K562 (cell line): ENCODE data around the gene TMIGD3. TPM values are rescaled to one million over a fixed set of nuclear protein-coding genes. Genes with fewer than 3 reads are reported as not detected.

Experiments
- ATAC-seq: fragments of 200-7000 bp; cut with Tn5 transposase; 3 replicates; pipeline ENCODE4 v1.9.1; 2020; ENCODE audit warnings: moderate library complexity
- BruUV-seq: library from RNA; stranded (reverse); fragments of 400-500 nt; replicated peaks from 2 replicates; lab custom pipeline; 2021; lab: Mats Ljungman, UMichigan
- CTCF ChIA-PET: fragments of 300-600 bp; formaldehyde crosslinking; extraction: SDS; loops from one replicate; lab custom pipeline; 2021; ENCODE audit warnings: low intra/inter-chr PET ratio; lab: Yijun Ruan, JAX
- POLR2A ChIA-PET: fragments of 300-600, 350-650 bp; sonication (Branson Sonifier 250); formaldehyde crosslinking; extraction: SDS; loops from one replicate; lab custom pipeline; 2021; ENCODE audit warnings: antibody characterized with exemption, inconsistent platforms; lab: Yijun Ruan, JAX
- DNase-seq, 4 experiments: peaks; one replicate each; pipeline versions ENCODE4 v3.0.0 to v3.0.0-alpha.2; 2011 to 2018; ENCODE audit warnings: low spot score in 3 of 4, mixed read lengths in 3 of 4; ENCODE audit errors: extremely low read depth in 1 of 4
- FAIRE-seq: peaks from 2 replicates; lab custom pipeline; 2011; peaks lifted over from hg19 to GRCh38; lab: Jason Lieb, UNC
- H2AFZ ChIP-seq: 2 replicates; pipeline ENCODE4 v1.6.0; 2011; ENCODE audit warnings: low read depth, low read length, control low read depth, inconsistent platforms
- H3K27ac ChIP-seq: fragments of 200-600 bp; 3 replicates; pipeline ENCODE4 v1.8.0; 2011; ENCODE audit warnings: low read depth, mild to moderate bottlenecking, control low read depth, inconsistent platforms, low read length, moderate library complexity, mixed read lengths; ENCODE audit errors: extremely low read depth
- H3K27me3 ChIP-seq, 2 experiments: fragments of 300-600 bp in 1 of 2; 2 replicates in 1 of 2; 3 replicates in 1 of 2; pipeline versions ENCODE4 v1.6.0 to v1.8.0; 2011; ENCODE audit warnings: inconsistent platforms in 2 of 2, low read length in 2 of 2, mild to moderate bottlenecking in 1 of 2, mixed read lengths in 1 of 2, moderate library complexity in 1 of 2; ENCODE audit not compliant: control insufficient read depth in 2 of 2, insufficient read depth in 2 of 2
- H3K36me3 ChIP-seq: fragments of 300-600 bp; 3 replicates; pipeline ENCODE4 v1.8.0; 2011; ENCODE audit warnings: mild to moderate bottlenecking, low read length, inconsistent platforms; ENCODE audit not compliant: control insufficient read depth, insufficient read depth
- H3K4me1 ChIP-seq, 2 experiments: fragments of 200-600 bp in 1 of 2; replicated peaks in 1 of 2; 2 replicates in 1 of 2; 3 replicates in 1 of 2; pipeline versions ENCODE4 v1.5.1 to v1.8.0; 2011; ENCODE audit warnings: inconsistent platforms in 2 of 2, low read length in 2 of 2, mild to moderate bottlenecking in 1 of 2, mixed read lengths in 1 of 2, moderate library complexity in 1 of 2; ENCODE audit not compliant: control insufficient read depth in 2 of 2, insufficient read depth in 2 of 2
- H3K4me2 ChIP-seq: 2 replicates; pipeline ENCODE4 v1.6.1; 2011; ENCODE audit warnings: low read length, control low read depth, inconsistent platforms, mixed read lengths; ENCODE audit not compliant: insufficient read depth
- H3K4me3 ChIP-seq: fragments of 200-600 bp; sonication (generic), shearing (Covaris generic); 2 replicates; pipeline ENCODE4 v1.5.1; 2016; ENCODE audit warnings: control low read depth, inconsistent platforms
- H3K79me2 ChIP-seq: fragments of 200-600 bp; 3 replicates; pipeline ENCODE4 v1.8.0; 2011; ENCODE audit warnings: low read length, inconsistent platforms; ENCODE audit not compliant: control insufficient read depth, insufficient read depth
- H3K9ac ChIP-seq, 2 experiments: 2 replicates each; pipeline versions ENCODE4 v1.6.0 to v1.6.1; 2011; ENCODE audit warnings: low read depth in 2 of 2, low read length in 2 of 2, control low read depth in 1 of 2, inconsistent platforms in 1 of 2, mild to moderate bottlenecking in 1 of 2, mixed read lengths in 1 of 2; ENCODE audit not compliant: insufficient read depth in 1 of 2
- H3K9me1 ChIP-seq: one replicate; pipeline ENCODE4 v1.6.0; 2011; ENCODE audit warnings: inconsistent platforms, mild to moderate bottlenecking, low read length, moderate library complexity; ENCODE audit not compliant: control insufficient read depth, insufficient read depth
- H3K9me3 ChIP-seq: replicated peaks from 2 replicates; pipeline ENCODE4 v1.5.1; 2011; ENCODE audit warnings: low read depth, low read length, inconsistent platforms; ENCODE audit not compliant: control insufficient read depth, insufficient read depth
- H4K20me1 ChIP-seq: replicated peaks from 2 replicates; pipeline ENCODE4 v1.6.1; 2011; ENCODE audit warnings: low read length, inconsistent platforms, mixed read lengths; ENCODE audit not compliant: control insufficient read depth, insufficient read depth
- CTCF ChIP-seq, 3 experiments: IDR thresholded peaks in 2 of 3; conservative IDR thresholded peaks in 1 of 3; 2 replicates each; pipeline ENCODE4 v1.5.1; 2011 to 2012; ENCODE audit warnings: low read length in 3 of 3, mild to moderate bottlenecking in 3 of 3, control low read depth in 2 of 3, improper control_type of control experiment in 1 of 3, inconsistent platforms in 1 of 3, low read depth in 1 of 3, mixed read lengths in 1 of 3, moderate library complexity in 1 of 3; ENCODE audit not compliant: insufficient read depth in 2 of 3
- ERF ChIP-seq: fragments of 450-650 bp; formaldehyde crosslinking; IDR thresholded peaks from 2 replicates; pipeline ENCODE4 v1.4.0; 2020; ENCODE audit warnings: mild to moderate bottlenecking, mixed read lengths
- HDGF ChIP-seq: fragments of 450-650 bp; IDR thresholded peaks from 2 replicates; pipeline ENCODE4 v1.6.1; 2016
- HLTF ChIP-seq: fragments of 450-650 bp; IDR thresholded peaks from 2 replicates; pipeline ENCODE4 v1.6.1; 2016
- MCM2 ChIP-seq: fragments of 450-650 bp; IDR thresholded peaks from 2 replicates; pipeline ENCODE4 v1.6.1; 2017; ENCODE audit warnings: low read depth, mild to moderate bottlenecking
- MTA1 ChIP-seq: fragments of 450-650 bp; IDR thresholded peaks from 2 replicates; pipeline ENCODE4 v1.6.1; 2017; ENCODE audit warnings: borderline replicate concordance
- NFE2 ChIP-seq: IDR thresholded peaks from 2 replicates; pipeline ENCODE4 v1.6.1; 2014; ENCODE audit warnings: antibody characterized with exemption, low read depth
- NFYB ChIP-seq: IDR thresholded peaks from 2 replicates; pipeline ENCODE4 v1.6.1; 2011; ENCODE audit warnings: mild to moderate bottlenecking, moderate library complexity; ENCODE audit not compliant: insufficient read length; ENCODE audit errors: extremely low read depth
- PHB ChIP-seq: fragments of 250-450 bp; sonication (Bioruptor Pico); IDR thresholded peaks from 2 replicates; pipeline ENCODE4 v1.5.0; 2021
- RAD51 ChIP-seq: fragments of 450-650 bp; IDR thresholded peaks from 2 replicates; pipeline ENCODE4 v1.7.1; 2016; ENCODE audit warnings: low read depth, mild to moderate bottlenecking, borderline replicate concordance
- ZNF197 ChIP-seq: fragments of 200-800 bp; sonication (Bioruptor generic); IDR thresholded peaks from 2 replicates; pipeline ENCODE4 v1.6.1; 2016; ENCODE audit warnings: low read depth, missing genetic modification characterization, missing compliant biosample characterization
- WGBS: fragments of 100-300 bp; shearing (Covaris generic); methylation state at CpG from one replicate; pipeline ENCODE4 v1.1.6; 2016; ENCODE audit warnings: low coverage, mixed read lengths; ENCODE audit not compliant: insufficient coverage; ENCODE audit errors: missing lambda C conversion rate; 5-methylcytosine and 5-hydroxymethylcytosine counted together
- in situ Hi-C: fragments of 300-500 bp; cut with MboI; formaldehyde crosslinking; loops from 4 replicates; pipeline ENCODE4 v1.15.0; 2018; ENCODE audit warnings: inconsistent platforms, mixed read lengths
- intact Hi-C: fragments of 100-400 bp; cut with micrococcal nuclease; formaldehyde crosslinking; loops from 2 replicates; pipeline ENCODE4 v1.14.2; 2022
- polyA plus RNA-seq, 8 experiments: library from polyadenylated mRNA; depleted of rRNA in 4 of 8; stranded (reverse) in 5 of 8; unstranded in 3 of 8; fragments of >200 nt; fragmentation: Nextera tagmentation in 2 of 8; fragmentation: Illumina TruSeq in 1 of 8; extraction: Ambion mirVana in 2 of 8; extraction: Trizol in 1 of 8; gene quantifications; 2 replicates each; pipeline versions ENCODE4 v1.2.1 to v1.2.3, GENCODE V29; 2011 to 2014; ENCODE audit warnings: inconsistent platforms in 1 of 8, missing spikeins in 1 of 8
- total RNA-seq, 7 experiments: library from RNA; depleted of rRNA in 6 of 7; stranded (reverse); fragments of >200 nt in 6 of 7; fragmentation: Illumina TruSeq in 2 of 7; extraction: Trizol in 2 of 7; gene quantifications; 2 replicates each; pipeline versions ENCODE4 v1.2.1 to v1.2.3, GENCODE V29; 2011 to 2021; ENCODE audit warnings: low replicate concordance in 1 of 7
- TF ChIP-seq, protein P1 (sequence below): fragments of 250-450 bp; sonication (Bioruptor Pico); IDR thresholded peaks from 2 replicates; pipeline ENCODE4 v1.5.0; 2021; ENCODE audit warnings: mild to moderate bottlenecking, moderate library complexity
- TF ChIP-seq, protein P2 (sequence below): IDR thresholded peaks from 3 replicates; pipeline ENCODE4 v1.6.1; 2011; ENCODE audit warnings: borderline replicate concordance, mild to moderate bottlenecking, moderate library complexity; ENCODE audit not compliant: insufficient read length; ENCODE audit errors: extremely low read depth

Gene TMIGD3
- total and polyA plus RNA-seq, 9 of the 15 experiments (the other 6 are each of a cell fraction or from before 2014, with no cell fraction given) = 0.11 to 0.13 (median 0.11) TPM; not detected in 6

- no peak for TF ChIP-seq HLTF
- TF ChIP-seq, all 486 proteins: peak for 6
Measured at GRCh38 chr1:111511370-111511769, 7.9 kb upstream of the TMIGD3 start (continued).

DNA sequence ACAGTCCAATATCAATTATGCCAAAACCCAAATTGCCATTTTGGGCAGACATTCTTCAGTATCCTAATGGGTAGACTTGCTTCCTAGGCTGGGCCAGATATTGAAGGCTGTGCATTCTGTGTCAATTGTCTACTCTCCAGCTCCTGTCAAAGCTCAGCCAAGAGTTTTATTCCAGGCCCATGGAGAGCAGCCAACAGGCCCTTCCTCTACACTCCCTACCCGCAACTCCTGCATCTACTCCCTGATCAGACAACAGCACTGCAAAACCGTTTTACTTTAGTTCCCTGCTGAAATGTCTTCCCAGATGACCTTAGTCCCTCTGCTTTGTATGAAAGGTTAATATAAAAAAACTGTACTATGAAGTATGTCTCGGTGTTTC lies 6.6 kb upstream of the TMIGD3 start:
- 47% methylated on average over 3 of the region's 3 CpGs for WGBS
- in situ Hi-C loops = loop anchor here (5.0 kb wide), 1 partner anchor 147 kb away; no protein-coding TSS in a partner anchor
- no peak for DNase-seq
- no peak for TF ChIP-seq HDGF
- no peak for TF ChIP-seq MCM2
- TF ChIP-seq, protein P1, sequence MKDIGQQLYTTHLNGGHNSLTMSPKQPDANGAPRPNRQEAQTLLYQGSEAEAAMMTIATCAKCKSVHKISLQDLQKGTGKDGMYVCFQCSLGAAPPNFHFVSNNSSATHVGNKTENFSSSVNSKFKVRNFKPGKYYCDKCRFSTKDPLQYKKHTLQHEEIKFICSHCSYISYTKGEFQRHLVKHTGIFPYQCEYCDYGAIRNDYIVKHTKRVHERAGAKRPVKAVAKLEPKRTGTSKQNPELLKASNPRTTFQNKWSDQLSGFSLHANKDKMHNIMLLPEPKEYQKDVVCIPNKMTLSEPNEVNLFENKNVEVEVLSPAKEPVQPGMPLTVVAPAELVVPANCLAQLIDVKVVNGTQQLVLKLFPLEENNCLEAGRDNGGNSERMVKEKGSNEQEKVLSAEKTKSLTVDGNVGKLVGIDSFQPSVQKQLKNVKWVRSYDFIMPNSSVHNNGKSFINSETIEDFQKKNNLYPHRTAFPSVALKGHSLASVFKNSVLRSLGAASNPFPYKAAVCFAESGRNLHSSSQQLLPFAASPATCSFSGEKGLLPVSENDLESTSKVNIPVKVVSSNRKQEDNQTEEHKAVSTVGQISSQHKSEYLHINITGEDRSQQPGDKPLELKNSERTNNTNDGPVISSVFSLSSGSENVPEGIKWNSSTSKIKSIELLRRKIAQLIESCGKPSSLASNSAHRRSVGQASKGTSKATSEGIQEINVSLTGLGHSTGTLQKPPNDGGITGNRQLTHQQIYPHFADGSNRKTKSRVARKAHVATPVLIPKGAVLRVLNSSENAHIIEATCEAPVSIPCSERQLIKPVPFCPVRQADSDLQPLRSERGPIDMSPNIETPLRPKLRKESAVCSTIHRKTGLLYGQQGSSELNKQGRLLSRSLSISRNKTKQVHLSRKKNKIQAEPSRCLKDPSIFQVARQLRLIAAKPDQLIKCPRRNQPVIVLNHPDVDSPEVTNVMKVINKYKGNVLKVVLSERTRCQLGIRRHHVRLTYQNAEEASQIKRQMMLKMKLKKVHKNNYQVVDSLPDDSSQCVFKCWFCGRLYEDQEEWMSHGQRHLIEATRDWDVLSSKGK (CRISPR knock-in tag) = no peak
- TF ChIP-seq, protein P2, sequence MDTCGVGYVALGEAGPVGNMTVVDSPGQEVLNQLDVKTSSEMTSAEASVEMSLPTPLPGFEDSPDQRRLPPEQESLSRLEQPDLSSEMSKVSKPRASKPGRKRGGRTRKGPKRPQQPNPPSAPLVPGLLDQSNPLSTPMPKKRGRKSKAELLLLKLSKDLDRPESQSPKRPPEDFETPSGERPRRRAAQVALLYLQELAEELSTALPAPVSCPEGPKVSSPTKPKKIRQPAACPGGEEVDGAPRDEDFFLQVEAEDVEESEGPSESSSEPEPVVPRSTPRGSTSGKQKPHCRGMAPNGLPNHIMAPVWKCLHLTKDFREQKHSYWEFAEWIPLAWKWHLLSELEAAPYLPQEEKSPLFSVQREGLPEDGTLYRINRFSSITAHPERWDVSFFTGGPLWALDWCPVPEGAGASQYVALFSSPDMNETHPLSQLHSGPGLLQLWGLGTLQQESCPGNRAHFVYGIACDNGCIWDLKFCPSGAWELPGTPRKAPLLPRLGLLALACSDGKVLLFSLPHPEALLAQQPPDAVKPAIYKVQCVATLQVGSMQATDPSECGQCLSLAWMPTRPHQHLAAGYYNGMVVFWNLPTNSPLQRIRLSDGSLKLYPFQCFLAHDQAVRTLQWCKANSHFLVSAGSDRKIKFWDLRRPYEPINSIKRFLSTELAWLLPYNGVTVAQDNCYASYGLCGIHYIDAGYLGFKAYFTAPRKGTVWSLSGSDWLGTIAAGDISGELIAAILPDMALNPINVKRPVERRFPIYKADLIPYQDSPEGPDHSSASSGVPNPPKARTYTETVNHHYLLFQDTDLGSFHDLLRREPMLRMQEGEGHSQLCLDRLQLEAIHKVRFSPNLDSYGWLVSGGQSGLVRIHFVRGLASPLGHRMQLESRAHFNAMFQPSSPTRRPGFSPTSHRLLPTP = no peak
- TF ChIP-seq RAD51 = no peak
- no peak for TF ChIP-seq ERF
- no peak for TF ChIP-seq MTA1
- TF ChIP-seq NFE2 = no peak
- no peak for TF ChIP-seq PHB
- no peak for TF ChIP-seq ZNF197 (CRISPR knock-in tag)
- TF ChIP-seq CTCF (IDR thresholded peaks at IDR 0.05 in 2 of 3, conservative IDR thresholded peaks at IDR 0.05 in 1 of 3; ENCODE audit: insufficient read depth in 2 of 3, low read depth in 1 of 3, low read length in 3 of 3) = no peak
- no peak for TF ChIP-seq NFYB

More for the DNA sequence above, 6.6 kb upstream of the TMIGD3 start:
- H3K27me3 ChIP-seq = no peaks in the 10 kb centered on the region
- POLR2A ChIA-PET = no interaction called here
- H3K36me3 ChIP-seq = no peaks in the 10 kb centered on the region
- no peak overlapping the region for H3K4me3 ChIP-seq
- H3K4me2 ChIP-seq = no peak overlapping the region
- CTCF ChIA-PET = no interaction called here
- no peak overlapping the region for H3K27ac ChIP-seq
- H3K9ac ChIP-seq = no peak overlapping the region
- peaks cover 16 to 22% of the 10 kb centered on the region in 2 experiments; a peak in 4 of 5 replicates for H3K4me1 ChIP-seq
- no peaks in the 10 kb centered on the region for H4K20me1 ChIP-seq
- FAIRE-seq = no peak
- H3K79me2 ChIP-seq = no peaks in the 10 kb centered on the region
- peak overlapping the region; percentile 3; the same call in 1 of the 2 replicates for H2AFZ ChIP-seq
- BruUV-seq = no TSS peak
- intact Hi-C loops = loop anchor here (5.0 kb wide), 1 partner anchor 257 kb away; no protein-coding TSS in a partner anchor
- no peaks in the 10 kb centered on the region for H3K9me3 ChIP-seq
- ATAC-seq = no peak
- H3K9me1 ChIP-seq = no peaks in the 10 kb centered on the region
